ENCODE results near the gene JHY. TPM values are rescaled to one million over a fixed set of nuclear protein-coding genes. Genes with fewer than 3 reads are reported as not detected.

The JHY gene
- total and polyA plus RNA-seq, 2 of the 8 experiments (the other 6 are each of a cell fraction or from before 2014, with no cell fraction given), result 0.29 to 0.91 TPM

DNA sequence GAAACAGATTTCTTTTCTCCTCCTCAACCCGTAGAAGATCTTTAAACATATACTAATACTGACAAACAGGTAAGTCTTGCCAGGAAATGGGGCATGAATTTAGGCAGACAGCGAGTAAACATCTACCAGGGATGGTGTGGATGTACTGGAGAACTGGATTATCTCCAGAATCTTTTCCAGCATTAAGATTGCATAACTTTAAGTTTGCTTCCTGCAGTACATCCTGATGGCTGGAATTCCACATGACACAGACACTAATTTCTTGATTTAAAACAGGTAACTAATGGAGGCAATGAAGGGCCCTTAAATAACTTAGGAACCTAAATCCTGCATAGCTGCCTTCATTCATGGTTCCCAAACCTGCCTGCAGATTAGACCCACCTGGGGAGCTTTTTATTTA, 40.7 kb downstream of the JHY start:
- Histone ChIP-seq H2AK5ac (ENCODE audit: low read depth, low read length) (no peak overlapping the region), H3K4ac (replicated peaks; ENCODE audit: insufficient read length, low read depth, low read length) (no peak overlapping the region), H3K4me2 (ENCODE audit: insufficient read depth in 1 of 2, low read depth in 2 of 2, low read length in 2 of 2) (no peak overlapping the region), H4K5ac (ENCODE audit: insufficient read length, low read depth, low read length) (no peak overlapping the region), H4K91ac (replicated peaks; ENCODE audit: insufficient read length, low read length) (no peak overlapping the region), H3K27me3 (replicated peaks in 1 of 4; ENCODE audit: control insufficient read depth in 3 of 4, extremely low read depth in 1 of 4, insufficient read depth in 3 of 4, low read length in 3 of 4) (no peaks in the 10 kb centered on the region), H2BK15ac (ENCODE audit: low read length) (no peak overlapping the region), H2BK12ac (ENCODE audit: low read depth, low read length) (no peak overlapping the region), H3K9me3 (ENCODE audit: insufficient read depth in 2 of 2, low read depth in 1 of 2, low read length in 1 of 2) (no peaks in the 10 kb centered on the region), H2BK5ac (ENCODE audit: low read depth, low read length) (no peak overlapping the region), H3K14ac (ENCODE audit: insufficient read length) (no peak overlapping the region), H3K36me3 (ENCODE audit: control insufficient read depth in 2 of 4, insufficient read depth in 4 of 4, low read length in 3 of 4) (no peaks in the 10 kb centered on the region), H3K79me2 (ENCODE audit: control insufficient read depth in 1 of 2, insufficient read depth in 2 of 2, low read length in 2 of 2) (no peaks in the 10 kb centered on the region), H2BK20ac (ENCODE audit: low read length) (no peak overlapping the region), H4K20me1 (replicated peaks in 1 of 2; ENCODE audit: control insufficient read depth in 1 of 2, insufficient read depth in 2 of 2, low read length in 2 of 2) (no peaks in the 10 kb centered on the region), H3K56ac (replicated peaks; ENCODE audit: insufficient read length, low read depth, low read length) (no peak overlapping the region), H3K4me3 (ENCODE audit: extremely low read depth in 1 of 4, insufficient read depth in 2 of 4, low read depth in 3 of 4, low read length in 4 of 4) (no peak overlapping the region), H3K9ac (replicated peaks in 1 of 4; ENCODE audit: extremely low read depth in 1 of 4, low read depth in 3 of 4, low read length in 3 of 4) (no peak overlapping the region), H4K8ac (ENCODE audit: extremely low read depth, insufficient read depth, low read length) (no peak overlapping the region), H3K18ac (ENCODE audit: extremely low read depth, low read length) (no peak overlapping the region), H3K23ac (ENCODE audit: insufficient read length) (no peak overlapping the region), H3K79me1 (ENCODE audit: low read depth, low read length) (no peaks in the 10 kb centered on the region), H3K4me1 (replicated peaks in 1 of 4; ENCODE audit: control insufficient read depth in 3 of 4, insufficient read depth in 4 of 4, low read length in 3 of 4) (peaks cover 0 to 5% (median 2%) of the 10 kb centered on the region in 4 experiments; a peak in 1 of 7 replicates), H3K27ac (ENCODE audit: low read depth, low read length) (no peak overlapping the region), H2AFZ (ENCODE audit: low read length) (no peak overlapping the region), H3K23me2 (ENCODE audit: low read depth, low read length) (no peaks in the 10 kb centered on the region), H2BK120ac (replicated peaks; ENCODE audit: low read depth, low read length) (no peak overlapping the region)
- WGBS, 2 experiments (ENCODE audit: extremely low coverage in 1 of 2, insufficient coverage in 1 of 2, insufficient read length in 1 of 2, insufficient replicate concordance in 2 of 2, low coverage in 1 of 2, low lambda C conversion rate in 2 of 2, missing lambda C conversion rate in 1 of 2), result 72% methylated on average over 2 of the region's 2 CpGs; no CpG with 5 or more reads in 1 of the 2 experiments
- CTCF ChIA-PET (ENCODE audit: partially characterized antibody), result interaction anchor here (0.6 to 3.0 kb wide), 5 partner anchors 8 to 100 kb away, joined by 3 to 12 read pairs (median 4); no protein-coding TSS in a partner anchor
- POLR2A ChIA-PET (ENCODE audit: partially characterized antibody), result no interaction called here
- TF ChIP-seq CEBPB (IDR thresholded peaks at IDR 0.05; ENCODE audit: low read depth, low read length), result peak; percentile 30; the same call in 1 of the 2 replicates
- TF ChIP-seq RXRA (IDR thresholded peaks at IDR 0.05; ENCODE audit: insufficient read depth, low read depth, low read length), result no peak
- FAIRE-seq (no peak), DNase-seq (ENCODE audit: low read depth in 1 of 2, low spot score in 2 of 2) (no peak)

Data from H1 (cell line).